HG03575 (cell line): ENCODE measurements around the gene ATP1A4.

Source experiments
- ATAC-seq: cut with Tn5 transposase; IDR thresholded peaks from one replicate; pipeline ENCODE4 v1.9.1; 2021; ENCODE audit not compliant: unreplicated experiment, insufficient number of reproducible peaks, low FRiP score; ENCODE audit errors: extremely low read depth

Gene ATP1A4

GRCh38 chr1:160167056-160167455 is 15.7 kb downstream of the ATP1A4 start:
- ATAC-seq, result no peak

DNA sequence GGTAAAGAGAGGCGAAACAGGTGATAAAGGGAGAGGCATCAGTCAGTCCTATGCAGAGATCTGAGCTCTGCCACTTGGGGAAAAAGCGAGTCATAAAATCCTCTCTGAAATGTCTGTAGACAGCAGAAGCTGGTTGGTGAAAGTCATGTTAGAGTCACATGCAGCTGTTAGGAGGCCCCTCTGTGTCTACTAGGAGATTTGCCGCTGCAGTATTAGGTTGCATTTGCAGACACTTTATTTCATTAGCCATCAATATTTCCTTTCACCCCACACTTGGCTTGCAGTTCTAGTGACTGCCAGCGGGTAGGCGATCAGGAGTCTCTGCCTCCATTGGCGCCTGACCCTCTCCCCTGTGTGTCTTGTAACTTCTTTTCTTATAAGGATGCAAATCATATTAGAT is 16.2 kb downstream of the ATP1A4 start:
- no peak for ATAC-seq

GRCh38 chr1:160168016-160168415 is 16.6 kb downstream of the ATP1A4 start:
- ATAC-seq, result no peak

- ATAC-seq, result no peak
These were observed 17.4 kb downstream of the ATP1A4 start for GRCh38 chr1:160168609-160169369.

DNA sequence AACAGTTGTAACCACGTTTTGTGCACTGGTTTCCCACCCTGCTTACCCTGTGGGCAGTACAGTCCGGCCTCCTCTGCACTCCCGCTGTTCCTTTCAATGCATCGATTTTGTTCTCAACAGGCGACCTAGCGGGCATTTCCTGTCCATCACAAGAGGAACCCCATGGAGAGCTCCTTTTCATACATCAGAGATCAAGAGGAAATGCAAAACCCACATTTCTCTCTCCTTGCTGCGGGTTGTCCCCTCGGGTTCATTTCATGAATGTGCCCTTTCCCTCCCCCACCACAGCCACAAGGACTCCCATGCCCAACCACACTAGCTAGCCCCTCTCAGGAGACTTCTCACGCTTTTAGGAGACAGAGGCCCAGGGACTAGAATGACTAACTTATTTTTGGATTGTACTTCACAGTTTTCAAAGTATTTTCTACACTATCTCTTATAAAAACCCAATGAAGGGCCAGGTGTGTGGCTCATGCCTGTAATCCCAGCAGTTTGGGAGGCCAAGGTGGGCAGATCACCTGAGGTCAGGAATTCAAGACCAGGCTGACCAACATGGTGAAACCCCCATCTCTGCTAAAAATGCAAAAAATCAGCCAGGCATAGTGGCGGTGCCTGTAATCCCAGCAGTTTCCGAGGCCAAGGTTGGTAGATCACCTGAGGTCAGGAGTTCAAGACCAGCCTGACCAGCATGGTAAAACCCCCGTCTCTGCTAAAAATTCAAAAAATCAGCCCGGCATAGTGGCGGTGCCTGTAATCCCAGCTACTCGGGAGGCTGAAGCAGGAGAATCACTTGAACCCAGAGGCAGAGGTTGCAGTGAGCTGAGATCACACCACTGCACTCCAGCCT is 18.4 kb downstream of the ATP1A4 start:
- peak; percentile 73 for ATAC-seq

DNA sequence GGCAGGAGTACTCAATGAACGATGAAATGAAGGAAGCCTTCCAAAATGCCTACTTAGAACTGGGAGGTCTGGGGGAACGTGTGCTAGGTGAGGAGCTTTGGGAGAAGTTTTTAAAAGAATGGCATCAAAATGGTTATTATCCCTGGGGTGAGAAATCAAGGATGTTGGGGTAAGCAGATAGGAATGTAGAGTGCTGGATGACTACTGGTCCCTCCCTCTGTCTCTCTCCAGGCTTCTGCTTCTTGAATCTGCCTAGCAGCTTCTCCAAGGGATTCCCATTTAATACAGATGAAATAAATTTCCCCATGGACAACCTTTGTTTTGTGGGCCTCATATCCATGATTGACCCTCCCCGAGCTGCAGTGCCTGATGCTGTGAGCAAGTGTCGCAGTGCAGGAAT is 20.0 kb downstream of the ATP1A4 start:
- ATAC-seq, result no peak

DNA sequence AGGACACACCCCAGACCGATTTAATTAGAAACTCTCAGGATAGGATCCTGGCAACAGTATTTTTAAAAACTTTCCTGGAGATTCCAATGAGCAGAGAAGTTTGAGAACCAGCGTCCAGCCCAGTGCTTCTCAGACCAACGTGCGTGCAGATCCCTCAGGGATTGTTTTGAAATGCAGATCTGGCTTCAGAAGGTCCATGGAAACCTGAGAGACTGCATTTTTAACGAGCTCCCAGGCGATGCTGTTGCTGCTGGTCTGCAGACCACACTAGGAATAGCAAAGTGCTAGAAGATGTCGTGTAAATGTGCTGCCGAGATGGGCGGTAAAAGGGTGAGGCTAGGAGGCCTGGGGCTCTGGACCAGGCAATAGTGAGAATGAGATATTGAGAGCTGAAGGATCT is 20.6 kb downstream of the ATP1A4 start:
- ATAC-seq, result no peak

- ATAC-seq, result no peak
These were observed 25.8 kb downstream of the ATP1A4 start for GRCh38 chr1:160177231-160177630.

GRCh38 chr1:160177667-160178066 is 26.3 kb downstream of the ATP1A4 start:
- ATAC-seq, result no peak

DNA sequence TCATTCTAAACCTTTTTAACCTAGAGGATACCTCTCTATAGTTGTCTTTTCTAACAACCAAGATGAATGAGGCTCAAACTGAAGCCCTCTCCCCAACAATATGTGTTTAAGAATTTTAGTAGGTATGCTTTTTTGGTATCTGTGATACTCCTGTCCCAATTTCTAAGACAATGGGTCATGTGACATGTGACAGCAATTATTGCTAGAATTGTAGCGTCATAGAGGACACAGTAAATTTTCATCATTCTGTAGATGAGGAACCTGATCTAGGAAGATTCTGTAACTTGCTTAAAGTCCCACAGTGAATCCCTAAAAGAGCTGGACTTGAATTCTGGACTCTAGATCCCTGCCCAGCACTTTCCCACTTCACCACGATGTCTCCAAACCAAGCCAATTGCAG is 27.3 kb downstream of the ATP1A4 start:
- ATAC-seq, result no peak

DNA sequence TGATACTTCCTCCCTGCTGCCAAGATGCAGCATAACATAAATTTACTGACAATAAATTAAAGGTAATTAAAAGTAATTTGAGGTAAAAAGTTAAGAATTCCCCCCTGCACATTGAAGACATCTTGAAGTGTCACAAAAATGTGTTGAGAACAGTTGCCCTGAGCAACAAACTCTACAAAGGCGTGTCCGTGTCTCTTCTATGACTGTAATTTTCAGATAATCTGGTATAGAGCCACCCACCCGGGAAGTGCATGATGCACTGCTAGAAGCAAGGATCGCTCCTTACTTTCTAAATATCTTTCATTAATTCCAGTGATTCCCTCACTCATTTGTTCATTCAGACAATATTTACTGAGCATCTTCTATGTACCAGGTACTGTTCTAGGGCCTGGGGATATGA is 27.9 kb downstream of the ATP1A4 start:
- no peak for ATAC-seq

DNA sequence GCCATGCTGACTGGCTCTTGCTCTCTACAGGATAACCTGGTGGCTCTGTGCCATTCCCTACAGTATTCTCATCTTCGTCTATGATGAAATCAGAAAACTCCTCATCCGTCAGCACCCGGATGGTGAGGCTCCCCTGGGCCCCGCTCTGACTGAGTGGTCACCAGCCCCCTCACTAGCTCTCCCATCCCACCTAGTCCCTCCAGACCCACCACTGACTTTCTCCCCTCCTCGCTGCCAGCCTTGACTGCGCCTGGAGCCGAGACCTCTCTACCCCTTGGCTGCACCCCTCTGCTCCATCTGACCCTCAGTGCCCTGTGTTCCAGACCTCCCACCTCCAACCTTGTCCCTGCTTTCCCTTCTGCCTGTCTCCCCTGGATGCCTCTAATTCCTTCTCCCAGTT is 34.8 kb downstream of the ATP1A4 start:
- no peak for ATAC-seq

- no peak for ATAC-seq
These were observed 35.3 kb downstream of the ATP1A4 start for GRCh38 chr1:160186729-160187128.

- ATAC-seq, result no peak
These were observed 36.0 kb downstream of the ATP1A4 start for GRCh38 chr1:160187407-160187806.

DNA sequence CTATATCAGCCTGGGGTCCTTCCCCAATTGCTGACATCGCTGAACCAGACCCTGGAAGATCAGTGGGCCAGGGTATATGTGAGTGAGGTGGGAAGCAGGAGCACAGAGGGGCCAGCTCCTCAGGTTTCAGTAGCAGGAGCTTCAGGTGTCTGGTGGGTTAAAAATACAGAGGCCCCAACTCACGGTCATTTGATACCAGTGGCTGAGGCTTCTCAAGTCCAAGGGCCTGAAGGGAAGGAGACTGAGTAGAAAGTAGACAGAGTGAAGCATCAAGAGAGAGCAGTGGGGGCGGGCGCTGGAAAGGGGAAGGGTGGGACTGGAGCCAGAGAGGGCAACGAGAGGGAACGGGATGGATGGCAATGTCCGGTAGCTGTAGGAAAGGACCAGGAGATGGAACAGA is 36.9 kb downstream of the ATP1A4 start:
- no peak for ATAC-seq

- no peak for ATAC-seq
These were observed 38.5 kb downstream of the ATP1A4 start, which contains the start of gene CASQ1 for GRCh38 chr1:160189649-160190625. Gene CASQ1 (plus strand): TSS chr1:160190575. CDS start chr1:160190752, 177 bp downstream.

GRCh38 chr1:160191756-160192155 is 40.4 kb downstream of the ATP1A4 start:
- ATAC-seq, result no peak

DNA sequence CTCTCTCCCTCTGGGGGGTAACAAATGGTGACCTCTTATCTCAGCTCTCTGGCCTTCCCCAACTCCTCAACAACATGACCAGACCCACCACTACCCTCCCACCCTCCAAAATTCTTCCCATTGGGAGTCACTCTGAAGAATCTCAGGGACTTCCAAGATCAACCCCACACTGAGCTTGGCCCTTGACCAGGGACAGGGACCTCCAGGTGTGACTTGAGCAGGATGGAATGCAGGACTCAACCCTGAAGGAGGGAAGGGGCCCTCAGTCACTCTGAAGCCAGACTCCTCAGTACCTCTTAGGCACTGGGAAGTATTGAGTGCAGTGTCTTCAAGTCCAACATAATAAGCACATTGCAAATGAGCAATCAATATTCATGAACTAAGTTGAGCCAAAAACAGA is 40.8 kb downstream of the ATP1A4 start:
- no peak for ATAC-seq
